ENCODE data around the gene CYFIP2. TPM values are rescaled to one million over a fixed set of nuclear protein-coding genes. Genes with fewer than 3 reads are reported as not detected.

Gene CYFIP2
- total RNA-seq, 1 experiment from 2014 or later: 74.7 TPM

DNA sequence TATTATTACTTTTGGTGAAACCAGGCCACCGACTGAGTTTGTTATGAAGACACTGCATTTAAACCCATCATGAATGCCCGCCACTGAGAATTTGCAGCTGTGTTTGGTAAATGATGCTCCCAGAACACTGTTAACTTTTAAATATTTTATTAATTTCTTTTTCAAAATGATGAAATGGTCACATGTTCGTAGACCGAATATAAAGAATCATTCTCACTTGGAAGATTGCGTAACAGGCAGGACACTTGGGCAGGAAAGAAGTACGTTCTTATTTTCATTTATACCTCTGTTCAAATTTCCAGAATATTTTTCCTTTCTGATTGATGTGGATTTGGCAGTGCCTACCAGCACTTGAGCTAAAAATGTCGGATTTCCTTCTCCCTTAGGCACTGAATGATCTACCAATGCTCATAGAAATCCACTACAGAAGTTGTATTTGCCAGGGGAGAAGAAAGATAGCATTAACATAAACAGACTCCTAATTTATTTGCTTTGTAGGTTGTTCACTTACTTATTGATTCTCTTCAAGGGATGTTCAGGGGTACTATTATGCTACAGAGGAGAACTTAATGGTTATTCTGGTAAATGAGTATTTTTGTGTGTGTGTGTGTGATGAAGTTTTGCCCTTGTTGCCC is 13.8 kb downstream of the CYFIP2 start:
- H4K20me1 ChIP-seq (ENCODE audit: control insufficient read depth, insufficient read depth, insufficient read length): no peaks in the 10 kb centered on the region
- no peaks in the 10 kb centered on the region for H3K23me2 ChIP-seq (ENCODE audit: insufficient read length, low read depth, low read length, poor library complexity, severe bottlenecking)
- H3K9me3 Mint-ChIP-seq: no peaks in the 10 kb centered on the region
- no peak overlapping the region for H3K18ac ChIP-seq (ENCODE audit: insufficient read length, low read depth, low read length)
- DNase-seq: no peak
- H3K79me2 ChIP-seq (ENCODE audit: insufficient read depth, low read length): peaks cover 3% of the 10 kb centered on the region; the same call in 1 of the 2 replicates
- H3K27ac ChIP-seq (ENCODE audit: insufficient read length, low read depth, low read length): no peak overlapping the region
- H3K27ac Mint-ChIP-seq: no peak overlapping the region
- no peak overlapping the region for H4K5ac ChIP-seq (ENCODE audit: insufficient read length, low read depth, low read length)
- H3K36me3 Mint-ChIP-seq (ENCODE audit: insufficient read depth in 1 of 3, low read depth in 3 of 3): no peaks in the 10 kb centered on the region
- H3K4me2 ChIP-seq (ENCODE audit: insufficient read depth, insufficient read length, low read length): no peak overlapping the region
- TF ChIP-seq, protein P1, sequence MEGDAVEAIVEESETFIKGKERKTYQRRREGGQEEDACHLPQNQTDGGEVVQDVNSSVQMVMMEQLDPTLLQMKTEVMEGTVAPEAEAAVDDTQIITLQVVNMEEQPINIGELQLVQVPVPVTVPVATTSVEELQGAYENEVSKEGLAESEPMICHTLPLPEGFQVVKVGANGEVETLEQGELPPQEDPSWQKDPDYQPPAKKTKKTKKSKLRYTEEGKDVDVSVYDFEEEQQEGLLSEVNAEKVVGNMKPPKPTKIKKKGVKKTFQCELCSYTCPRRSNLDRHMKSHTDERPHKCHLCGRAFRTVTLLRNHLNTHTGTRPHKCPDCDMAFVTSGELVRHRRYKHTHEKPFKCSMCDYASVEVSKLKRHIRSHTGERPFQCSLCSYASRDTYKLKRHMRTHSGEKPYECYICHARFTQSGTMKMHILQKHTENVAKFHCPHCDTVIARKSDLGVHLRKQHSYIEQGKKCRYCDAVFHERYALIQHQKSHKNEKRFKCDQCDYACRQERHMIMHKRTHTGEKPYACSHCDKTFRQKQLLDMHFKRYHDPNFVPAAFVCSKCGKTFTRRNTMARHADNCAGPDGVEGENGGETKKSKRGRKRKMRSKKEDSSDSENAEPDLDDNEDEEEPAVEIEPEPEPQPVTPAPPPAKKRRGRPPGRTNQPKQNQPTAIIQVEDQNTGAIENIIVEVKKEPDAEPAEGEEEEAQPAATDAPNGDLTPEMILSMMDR (conservative IDR thresholded peaks at IDR 0.05): no peak
- H2BK120ac ChIP-seq (ENCODE audit: low read depth, low read length, poor library complexity, severe bottlenecking): no peak overlapping the region
- no peaks in the 10 kb centered on the region for H3K9me3 ChIP-seq (ENCODE audit: control insufficient read depth, low read depth, low read length)
- H3K79me1 ChIP-seq (ENCODE audit: insufficient read depth, low read depth, low read length, poor library complexity, severe bottlenecking): peaks cover 3% of the 10 kb centered on the region
- H2BK5ac ChIP-seq (ENCODE audit: insufficient read length, low read length): no peak overlapping the region
- H4K91ac ChIP-seq (ENCODE audit: insufficient read length, low read depth, low read length): no peak overlapping the region
- no peak overlapping the region for H2BK20ac ChIP-seq (ENCODE audit: low read depth, low read length, poor library complexity, severe bottlenecking)
- no peak overlapping the region for H3K23ac ChIP-seq (ENCODE audit: insufficient read length, low read depth, low read length)
- H2BK12ac ChIP-seq (ENCODE audit: insufficient read length, low read depth, low read length): no peak overlapping the region
- H2BK15ac ChIP-seq (ENCODE audit: low read depth, low read length): no peak overlapping the region
- H3K27me3 Mint-ChIP-seq (ENCODE audit: low read depth): no peaks in the 10 kb centered on the region
- no peak overlapping the region for H3T11ph ChIP-seq (ENCODE audit: low read length)
- H3K4me1 ChIP-seq (ENCODE audit: insufficient read depth, low read length): no peaks in the 10 kb centered on the region
- no peaks in the 10 kb centered on the region for H3K27me3 ChIP-seq (ENCODE audit: insufficient read depth, low read length)
- H3K4me3 Mint-ChIP-seq: no peak overlapping the region
- no peak overlapping the region for H4K8ac ChIP-seq (replicated peaks; ENCODE audit: insufficient read length, low read depth, low read length)
- H2AFZ ChIP-seq (ENCODE audit: low read length): no peak overlapping the region
- no peak overlapping the region for H3K14ac ChIP-seq (ENCODE audit: insufficient read depth, low read length)
- WGBS (ENCODE audit: extremely low coverage, insufficient read length, low lambda C conversion rate): no CpG with 5 or more reads among the region's 7 CpGs
- peaks cover 10 to 17% of the 10 kb centered on the region in 2 experiments; a peak in 3 of 4 replicates for H3K4me1 Mint-ChIP-seq
- no peak overlapping the region for H3K4ac ChIP-seq (ENCODE audit: low read depth, low read length)
- H3K9ac ChIP-seq (ENCODE audit: extremely low read depth, insufficient read length, low read length): no peak overlapping the region
- H2AK5ac ChIP-seq (ENCODE audit: insufficient read length, low read length): no peak overlapping the region
- no peak overlapping the region for H3K56ac ChIP-seq (ENCODE audit: insufficient read length, low read depth, low read length)
